Right lobe of liver (tissue), 4 donors: Measurements from ENCODE around the gene TENT5C.

Experiments
- POLR2A ChIP-seq: fragments of 450-650 bp; IDR thresholded peaks from one replicate; pipeline ENCODE4 v1.6.1; 2017; ENCODE audit warnings: antibody characterized with exemption, mild to moderate bottlenecking
- TF ChIP-seq, protein P1 (sequence below), 4 donors: fragments of 200-600 bp in 3 of 4; fragments of 450-650 bp in 1 of 4; IDR thresholded peaks; one replicate each; pipeline versions ENCODE4 v1.5.1 to v1.8.0; 2016 to 2022; ENCODE audit warnings: antibody characterized with exemption in 4 of 4, mild to moderate bottlenecking in 2 of 4
- donor health status: DM: no; HTN: no; CAD: no.
- donor health status: DM: no; HTN: no; CAD: no.
- donor health status: DM: no; HTN: yes; CAD: no.

GRCh38 chr1:117672756-117673155 is 66.9 kb downstream of the TENT5C start:
- TF ChIP-seq POLR2A = no peak
- TF ChIP-seq, protein P1, sequence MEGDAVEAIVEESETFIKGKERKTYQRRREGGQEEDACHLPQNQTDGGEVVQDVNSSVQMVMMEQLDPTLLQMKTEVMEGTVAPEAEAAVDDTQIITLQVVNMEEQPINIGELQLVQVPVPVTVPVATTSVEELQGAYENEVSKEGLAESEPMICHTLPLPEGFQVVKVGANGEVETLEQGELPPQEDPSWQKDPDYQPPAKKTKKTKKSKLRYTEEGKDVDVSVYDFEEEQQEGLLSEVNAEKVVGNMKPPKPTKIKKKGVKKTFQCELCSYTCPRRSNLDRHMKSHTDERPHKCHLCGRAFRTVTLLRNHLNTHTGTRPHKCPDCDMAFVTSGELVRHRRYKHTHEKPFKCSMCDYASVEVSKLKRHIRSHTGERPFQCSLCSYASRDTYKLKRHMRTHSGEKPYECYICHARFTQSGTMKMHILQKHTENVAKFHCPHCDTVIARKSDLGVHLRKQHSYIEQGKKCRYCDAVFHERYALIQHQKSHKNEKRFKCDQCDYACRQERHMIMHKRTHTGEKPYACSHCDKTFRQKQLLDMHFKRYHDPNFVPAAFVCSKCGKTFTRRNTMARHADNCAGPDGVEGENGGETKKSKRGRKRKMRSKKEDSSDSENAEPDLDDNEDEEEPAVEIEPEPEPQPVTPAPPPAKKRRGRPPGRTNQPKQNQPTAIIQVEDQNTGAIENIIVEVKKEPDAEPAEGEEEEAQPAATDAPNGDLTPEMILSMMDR (IDR thresholded peaks at IDR 0.05) = no peak
